HTR-8/SVneo (cell line): ENCODE data around the gene B4GALT6.
A peak's percentile ranks its signal among the peaks of the same experiment; 100 is the strongest.

Experiments
- DNase-seq: peaks from one replicate; pipeline ENCODE4 v3.0.0; 2011; ENCODE audit warnings: low spot score, mixed read lengths; ENCODE audit not compliant: insufficient read length
- FAIRE-seq: peaks from 2 replicates; lab custom pipeline; 2011; peaks lifted over from hg19 to GRCh38; lab: Jason Lieb, UNC

The B4GALT6 gene

DNA sequence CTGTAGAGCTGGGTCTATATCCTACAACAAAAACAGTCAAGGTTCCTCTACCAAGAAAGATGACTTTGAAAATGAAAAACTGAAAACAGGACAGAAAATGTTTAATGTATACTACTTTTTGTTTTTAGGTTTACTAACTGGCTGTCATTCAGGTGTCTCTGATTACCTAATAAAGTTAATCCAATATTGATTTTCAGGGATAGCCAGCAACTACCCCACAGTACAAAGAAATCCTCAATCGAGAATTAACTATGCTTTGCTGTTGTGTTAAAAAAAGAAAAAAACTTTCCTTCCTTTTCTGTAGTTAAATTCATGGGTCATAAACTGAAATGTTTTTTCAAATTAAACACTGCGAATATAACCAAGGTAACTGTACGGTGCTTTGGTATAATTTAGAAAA lies 46.9 kb downstream of the B4GALT6 start:
- no peak for DNase-seq
- no peak for FAIRE-seq

DNA sequence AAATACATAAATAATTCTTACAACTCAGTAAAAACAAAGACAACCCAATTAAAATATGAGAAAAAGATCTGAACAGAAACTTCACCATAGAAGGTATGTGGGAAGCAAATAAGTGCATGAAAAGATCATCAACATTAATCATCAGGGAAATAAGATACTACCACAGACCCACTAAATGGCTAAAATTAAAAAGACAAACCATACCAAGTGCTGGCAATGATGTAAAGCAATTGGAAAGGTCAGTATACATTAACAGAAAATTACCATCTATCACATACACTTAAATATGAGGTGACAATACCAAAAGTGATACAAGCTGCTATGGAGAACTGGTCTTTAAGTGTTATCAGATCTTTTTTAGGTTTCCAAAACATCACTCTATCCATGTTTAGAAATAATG lies 48.0 kb downstream of the B4GALT6 start:
- DNase-seq (no peak), FAIRE-seq (no peak)

DNA sequence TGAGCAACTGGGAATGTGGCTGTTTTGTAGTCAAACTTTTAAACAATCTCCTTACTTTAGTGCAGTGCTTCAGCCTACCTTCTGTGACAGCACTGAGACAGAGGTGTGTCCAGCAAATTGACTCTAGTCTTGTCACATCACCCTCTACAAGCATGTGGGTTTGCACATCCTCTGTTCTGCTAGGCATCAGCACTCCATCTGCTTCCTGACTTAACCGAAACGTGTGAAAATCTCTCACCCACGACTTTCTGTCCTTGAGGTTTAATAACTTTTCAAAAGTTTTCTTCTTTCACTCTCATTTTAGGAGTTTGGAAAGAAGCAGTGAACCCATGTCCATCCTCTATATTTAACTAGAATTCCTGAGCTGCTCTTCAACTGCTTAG lies 50.1 kb downstream of the B4GALT6 start:
- no peak for FAIRE-seq

DNA sequence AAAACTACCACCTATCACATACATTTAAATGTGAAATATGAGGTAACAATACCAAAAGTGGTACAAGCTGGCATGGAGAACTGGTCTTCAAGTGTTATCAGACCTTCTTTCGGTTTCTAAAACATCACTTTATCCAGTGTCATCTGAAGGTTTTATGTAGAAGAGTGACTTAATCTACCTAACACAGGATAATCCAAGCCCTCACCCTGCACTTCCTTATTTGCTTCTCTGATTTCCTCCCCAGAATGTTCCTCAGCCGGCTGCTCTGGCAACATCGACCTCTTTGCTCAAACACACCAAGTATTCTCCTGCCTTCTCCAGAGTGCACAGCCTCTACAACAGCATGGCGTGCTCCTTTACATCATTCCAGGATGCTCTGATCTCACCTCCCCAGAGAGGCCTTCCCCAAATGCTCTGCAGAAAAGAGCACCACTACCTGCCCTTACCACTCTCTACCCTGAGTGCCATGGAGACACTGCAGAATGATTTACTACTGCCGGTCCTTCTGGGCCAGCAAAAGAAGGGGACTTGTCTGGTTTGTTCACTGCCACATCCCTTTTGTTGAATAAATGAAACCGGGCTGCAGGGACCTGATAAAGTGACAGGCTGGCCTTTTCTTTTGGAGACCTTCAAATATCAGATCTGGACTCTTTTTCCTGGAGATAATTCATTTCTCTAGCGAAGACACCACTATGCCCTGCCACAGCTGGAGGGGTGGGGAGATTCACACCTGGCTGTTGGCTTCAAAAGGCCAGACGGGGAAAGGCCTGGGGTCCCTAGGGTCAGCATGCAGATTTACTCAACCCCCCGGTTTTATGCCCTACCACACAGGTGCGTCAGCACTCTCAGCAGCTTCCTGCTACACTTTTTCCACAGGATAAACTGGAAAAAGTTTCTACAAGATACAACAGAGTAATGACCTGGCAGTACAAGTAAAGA lies 50.7 kb downstream of the B4GALT6 start:
- DNase-seq (no peak), FAIRE-seq (no peak)

More for the DNA sequence above, 50.1 kb downstream of the B4GALT6 start:
- DNase-seq = no peak

DNA sequence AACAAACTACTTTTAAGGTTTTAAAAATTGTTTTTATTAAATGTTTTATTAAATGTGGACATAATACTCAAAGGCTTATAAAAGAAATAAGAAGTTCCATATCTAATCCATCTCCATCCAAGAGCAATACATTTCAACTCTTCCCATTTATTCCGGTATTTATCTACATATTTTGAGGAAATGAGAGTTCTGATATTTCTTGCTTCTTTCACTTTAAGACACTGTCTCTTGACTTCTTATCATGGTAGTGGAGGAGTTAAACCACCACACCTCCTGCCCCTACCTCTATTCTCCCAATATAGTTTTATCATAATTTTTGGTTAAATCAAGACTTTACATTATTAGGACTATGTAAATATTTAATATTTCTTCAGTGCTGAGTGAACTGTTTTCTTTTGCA lies 52.0 kb downstream of the B4GALT6 start:
- DNase-seq = no peak
- FAIRE-seq = no peak

DNA sequence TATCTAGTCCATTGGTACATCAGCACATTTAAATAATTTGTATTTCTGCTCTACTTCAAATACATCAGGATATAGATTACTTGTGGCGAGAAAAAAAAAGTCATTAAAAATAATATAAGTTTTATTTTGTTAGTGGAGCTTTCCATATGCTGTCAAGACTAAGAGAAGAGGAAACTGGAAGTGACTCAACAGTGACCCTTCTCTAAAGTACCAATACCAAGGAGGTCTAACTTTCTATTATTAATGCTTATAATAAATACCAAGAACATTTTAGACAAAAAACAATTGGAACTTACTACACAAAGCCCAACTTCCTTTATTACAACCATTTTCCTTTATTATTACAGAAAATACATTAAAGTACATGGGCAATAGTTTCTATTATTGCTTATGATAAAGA lies 52.9 kb downstream of the B4GALT6 start:
- FAIRE-seq (no peak), DNase-seq (no peak)

DNA sequence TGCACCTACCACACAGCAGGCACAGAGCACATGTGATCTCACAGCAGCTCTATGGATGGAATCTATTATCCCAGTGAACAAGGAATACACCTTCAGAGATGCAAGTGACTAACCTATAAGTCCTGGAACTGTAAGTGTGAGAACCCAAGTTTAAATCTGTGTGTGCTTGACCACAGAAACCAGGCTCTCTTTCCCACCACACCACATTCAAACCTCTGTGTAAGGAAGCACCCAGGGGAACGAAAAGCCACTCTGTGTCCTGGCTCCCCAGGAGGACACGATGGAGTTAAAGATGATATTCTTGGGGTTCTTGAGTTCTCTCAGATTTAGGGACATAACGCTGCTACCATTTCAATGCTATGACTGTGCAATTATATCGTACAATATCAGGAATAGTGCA lies 53.8 kb downstream of the B4GALT6 start:
- no peak for FAIRE-seq

DNA sequence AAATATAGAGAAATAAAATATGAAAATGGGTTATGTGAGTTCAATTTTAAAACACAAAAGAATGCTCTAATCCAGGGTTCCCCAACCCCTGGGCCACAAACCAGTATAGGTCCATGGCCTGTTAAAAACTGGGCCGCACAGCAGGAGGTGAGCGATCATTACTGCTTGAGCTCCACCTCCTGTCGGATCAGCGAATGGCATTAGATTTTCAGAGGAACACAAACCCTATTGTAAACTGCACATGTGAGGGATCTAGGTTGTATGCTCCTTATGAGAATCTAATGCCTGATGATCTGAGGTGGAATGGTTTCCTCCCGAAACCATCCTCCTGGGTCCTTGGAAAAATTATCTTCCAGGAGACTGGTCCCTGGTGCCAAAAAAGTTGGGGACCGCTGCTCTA lies 58.0 kb downstream of the B4GALT6 start:
- DNase-seq = no peak
- FAIRE-seq = no peak

More for the DNA sequence above, 53.8 kb downstream of the B4GALT6 start:
- no peak for DNase-seq

DNA sequence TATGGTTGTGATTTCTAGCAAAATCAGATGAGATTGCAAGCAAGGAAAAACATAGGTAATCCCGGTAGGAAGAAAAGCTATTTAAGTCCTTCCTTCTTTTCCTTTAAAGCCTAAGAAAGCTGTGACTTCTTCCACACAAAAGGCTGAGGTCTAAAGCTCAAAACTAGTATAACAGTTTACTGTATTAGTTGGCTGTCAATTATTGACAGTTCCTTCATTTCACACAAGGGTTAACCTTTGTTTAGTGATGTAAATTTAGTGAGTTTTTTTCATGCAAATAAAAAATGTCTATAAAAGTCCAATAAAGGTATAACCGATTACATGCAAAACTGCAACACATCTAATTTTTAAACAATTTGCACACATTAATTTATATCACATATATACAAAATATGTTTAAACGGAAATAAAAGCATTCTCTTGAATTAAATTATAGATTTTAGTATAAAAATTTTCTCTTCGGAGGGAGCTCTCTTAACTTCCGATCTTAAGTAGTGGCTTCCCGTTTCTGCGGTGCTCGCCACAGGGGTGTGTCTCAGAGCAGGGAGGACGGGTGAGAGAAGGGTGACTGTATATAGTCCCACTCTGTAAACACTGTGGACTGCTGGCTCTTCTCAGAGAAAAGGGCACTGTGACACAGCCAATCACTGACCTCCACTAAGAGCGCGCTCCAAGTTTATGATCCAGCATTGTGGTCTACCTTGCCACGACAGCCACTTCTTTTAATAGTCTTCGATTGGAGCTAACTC lies 59.3 kb downstream of the B4GALT6 start:
- no peak for FAIRE-seq
- DNase-seq = no peak

DNA sequence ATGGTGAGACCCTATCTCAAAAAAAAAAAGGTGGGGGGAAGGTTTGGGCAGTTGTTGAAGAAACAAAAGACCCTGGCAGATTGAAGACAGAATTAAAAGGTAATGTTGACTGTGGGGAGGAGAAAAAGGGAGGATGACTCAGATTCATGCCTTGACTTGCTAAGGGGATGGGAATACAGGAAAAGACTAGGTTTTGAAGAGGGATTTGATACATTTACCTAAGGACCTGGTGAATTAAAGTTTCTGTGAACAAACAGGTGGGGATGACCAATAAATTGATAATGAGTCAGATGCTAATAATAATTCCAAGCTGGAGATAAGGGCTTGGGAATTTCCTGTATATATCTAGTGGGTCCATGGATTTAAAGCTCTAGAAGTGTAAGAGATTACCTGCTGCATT lies 65.1 kb downstream of the B4GALT6 start:
- FAIRE-seq (no peak), DNase-seq (no peak)

DNA sequence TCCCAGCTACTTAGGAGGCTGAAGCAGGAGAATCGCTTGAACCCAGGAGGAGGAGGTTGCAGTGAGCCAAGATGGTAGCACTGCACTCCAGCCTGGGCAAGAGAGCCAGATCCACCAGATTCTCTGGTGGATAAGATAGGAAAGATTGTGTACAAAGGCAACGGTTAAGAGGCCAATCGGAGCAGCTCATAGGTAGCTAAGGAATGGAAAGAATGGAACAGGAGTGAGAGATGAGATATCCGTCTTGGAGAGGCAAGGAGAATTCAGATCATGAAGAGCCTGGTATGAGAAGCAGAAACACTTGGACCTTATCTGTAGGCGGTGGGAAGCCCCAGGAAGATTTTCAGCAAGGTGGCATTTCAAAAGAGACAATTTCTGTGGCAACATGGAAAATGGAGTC lies 65.6 kb downstream of the B4GALT6 start:
- no peak for DNase-seq
- no peak for FAIRE-seq

DNA sequence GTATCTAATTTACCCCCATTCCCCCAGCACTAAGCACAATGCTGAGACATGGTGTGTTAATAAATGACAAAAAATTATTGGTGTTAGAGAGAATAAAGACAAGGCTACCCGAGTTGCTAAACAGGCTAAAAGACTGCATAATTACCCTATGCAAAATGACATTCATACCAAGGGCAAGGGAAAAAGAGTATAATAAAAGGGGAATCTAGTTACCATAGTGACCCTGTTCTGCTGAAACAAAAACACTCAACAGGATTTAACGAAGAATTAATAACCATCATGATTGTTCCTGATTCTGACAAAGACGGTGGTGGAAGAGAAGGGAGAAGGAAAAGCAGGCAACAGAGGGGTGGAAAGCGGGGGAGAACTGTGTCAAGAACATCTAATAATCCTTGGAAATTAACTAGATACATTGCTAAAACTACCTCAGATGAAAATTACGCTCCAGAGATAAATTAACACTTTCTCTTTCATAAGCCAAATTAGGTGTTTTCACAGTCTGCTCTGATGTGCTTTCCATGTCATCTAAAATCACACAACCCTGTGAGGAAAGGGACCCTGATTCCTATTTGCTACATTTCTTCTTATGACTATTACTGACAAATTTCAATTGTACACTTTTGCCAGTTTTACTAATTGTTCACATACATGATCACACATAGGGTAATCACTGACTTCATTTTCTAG lies 67.2 kb downstream of the B4GALT6 start:
- FAIRE-seq (no peak), DNase-seq (no peak)

DNA sequence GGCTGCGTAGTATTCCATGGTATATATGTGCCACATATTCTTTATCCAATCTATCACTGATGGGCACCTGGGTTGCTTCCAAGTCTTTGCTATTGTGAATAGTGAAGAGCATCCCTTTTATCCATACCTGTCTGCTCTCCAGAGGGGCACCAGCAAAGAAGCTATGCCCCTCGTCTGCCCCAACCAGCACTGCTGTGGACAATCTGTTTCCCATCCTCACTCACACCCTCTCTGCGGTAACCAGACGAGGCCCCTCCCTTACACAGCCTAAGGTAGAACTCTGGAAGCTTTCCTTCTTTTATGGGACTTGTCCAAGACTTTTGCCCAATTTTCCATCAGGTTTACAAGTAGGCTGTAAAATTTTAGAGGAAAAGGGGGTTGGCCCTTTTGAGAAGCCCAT lies 67.8 kb downstream of the B4GALT6 start:
- no peak for FAIRE-seq
- no peak for DNase-seq

DNA sequence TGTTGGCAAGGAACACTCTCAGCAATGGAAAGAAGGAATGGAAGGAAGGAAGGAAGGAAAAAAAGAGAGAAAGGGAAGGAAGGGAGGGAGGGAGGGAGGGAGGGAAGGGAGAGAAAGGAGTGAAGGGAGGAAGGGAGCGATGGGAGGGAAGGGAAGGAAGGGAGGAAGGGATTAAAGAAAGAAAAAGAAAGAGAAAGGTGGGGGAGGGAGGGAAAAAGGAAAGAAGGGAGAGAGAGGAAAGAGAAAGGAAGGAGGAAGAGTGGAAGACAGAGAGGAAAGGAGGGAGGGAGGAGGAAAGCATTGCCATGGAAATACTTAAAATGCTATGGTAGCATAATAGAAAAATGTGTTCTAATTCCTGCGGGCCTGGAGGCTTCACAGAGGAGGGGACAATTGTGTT lies 70.3 kb downstream of the B4GALT6 start:
- FAIRE-seq = no peak
- no peak for DNase-seq

DNA sequence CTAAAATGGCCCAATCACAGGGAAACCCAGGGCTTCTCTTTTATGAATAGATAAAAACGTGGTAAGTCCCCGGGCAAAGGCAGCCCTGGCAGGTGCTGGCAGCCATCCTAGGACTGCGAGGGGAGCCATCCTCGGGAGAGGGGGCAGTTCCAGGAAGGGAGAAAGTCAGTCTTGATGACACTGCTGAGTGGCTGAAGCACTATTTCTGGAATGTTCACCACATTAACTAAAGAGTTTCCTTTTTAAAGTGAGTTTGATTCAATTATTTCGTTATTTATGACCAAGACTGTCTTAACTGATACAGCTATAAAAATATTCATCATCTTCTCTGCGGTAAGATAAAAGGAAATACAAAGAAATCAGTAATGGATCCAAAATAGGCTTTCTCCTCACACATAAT lies 72.3 kb downstream of the B4GALT6 start:
- DNase-seq (no peak), FAIRE-seq (no peak)

DNA sequence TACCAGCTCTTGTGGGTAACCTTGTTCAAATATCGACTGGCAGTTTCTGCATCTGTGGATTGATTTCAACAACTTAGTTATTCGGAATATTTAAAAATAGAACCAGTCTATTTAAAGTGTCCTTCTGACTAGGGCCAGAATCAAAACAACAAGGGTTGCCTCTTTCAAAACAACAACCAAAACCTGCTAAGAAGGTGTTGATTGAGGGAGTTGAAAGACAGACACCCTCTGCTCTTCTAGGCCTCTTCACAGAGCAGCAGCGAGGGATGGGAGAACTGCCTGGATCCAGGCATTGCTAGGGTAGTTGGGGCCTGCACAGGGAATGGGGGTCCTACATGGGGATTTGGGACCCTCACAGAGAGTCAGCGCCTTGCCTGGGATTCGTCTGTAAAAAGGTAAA lies 72.9 kb downstream of the B4GALT6 start:
- FAIRE-seq (no peak), DNase-seq (no peak)

DNA sequence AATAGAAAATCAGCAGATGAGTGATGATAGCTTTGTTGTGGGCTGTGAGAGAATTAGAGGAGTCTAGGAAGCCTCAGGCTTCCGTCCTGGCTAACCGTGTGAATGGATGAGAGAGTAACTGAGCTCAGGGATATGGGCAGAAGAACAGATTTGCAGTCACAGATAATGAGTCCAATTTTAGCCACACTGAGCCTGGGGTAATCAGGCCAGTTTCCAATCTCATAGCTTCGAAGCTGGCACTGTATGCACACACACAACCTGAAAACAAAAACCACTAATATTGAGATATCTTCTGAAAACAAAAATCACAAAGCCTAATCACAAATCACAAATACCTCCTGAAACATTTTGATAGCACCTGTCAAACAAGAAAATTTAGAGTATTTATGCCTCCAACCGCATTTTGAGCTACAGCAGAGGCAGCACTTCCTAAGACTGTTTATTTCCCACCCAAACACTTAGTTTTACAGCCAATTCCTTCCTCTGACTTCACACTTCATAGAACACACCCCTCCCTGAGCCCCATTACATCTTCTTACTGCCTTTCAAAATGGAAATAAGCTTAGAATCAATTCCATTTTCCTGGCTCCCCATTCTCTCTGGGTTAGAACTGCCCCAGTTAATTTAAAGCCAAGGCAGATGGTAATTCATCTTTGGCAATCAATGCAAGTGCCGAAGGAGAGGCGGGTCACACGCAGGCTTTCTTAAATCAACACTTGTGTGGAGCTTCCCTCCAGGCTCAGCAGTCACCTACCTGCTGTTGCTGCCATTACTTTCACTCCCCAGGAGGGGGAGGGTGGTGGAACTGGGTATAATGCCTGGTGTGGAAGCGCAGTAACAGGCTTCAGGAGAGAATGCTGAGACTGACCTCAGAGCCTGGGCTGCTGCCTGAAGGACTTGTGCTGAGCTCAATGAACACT lies 73.8 kb downstream of the B4GALT6 start:
- peak; percentile 2 for DNase-seq
- no peak for FAIRE-seq

DNA sequence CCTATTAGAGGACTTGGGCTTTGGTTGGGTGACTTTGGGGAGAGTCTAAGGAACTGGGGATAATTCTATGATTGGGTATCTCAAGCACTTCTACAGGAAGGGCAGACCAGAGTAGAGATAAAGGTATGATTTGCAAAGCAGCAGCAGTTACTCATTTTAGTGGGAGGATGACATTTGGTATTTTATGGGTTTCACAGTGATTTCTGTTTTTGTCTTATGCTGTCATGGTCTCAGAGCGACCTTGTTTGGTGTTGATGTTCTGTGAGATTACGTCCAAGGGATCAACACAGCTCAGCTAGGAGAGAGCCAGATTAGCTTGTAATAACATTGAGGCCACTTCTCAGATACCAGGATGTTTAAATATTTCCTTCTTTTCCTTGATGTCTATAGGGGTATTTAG lies 74.5 kb downstream of the B4GALT6 start:
- no peak for DNase-seq
- no peak for FAIRE-seq

DNA sequence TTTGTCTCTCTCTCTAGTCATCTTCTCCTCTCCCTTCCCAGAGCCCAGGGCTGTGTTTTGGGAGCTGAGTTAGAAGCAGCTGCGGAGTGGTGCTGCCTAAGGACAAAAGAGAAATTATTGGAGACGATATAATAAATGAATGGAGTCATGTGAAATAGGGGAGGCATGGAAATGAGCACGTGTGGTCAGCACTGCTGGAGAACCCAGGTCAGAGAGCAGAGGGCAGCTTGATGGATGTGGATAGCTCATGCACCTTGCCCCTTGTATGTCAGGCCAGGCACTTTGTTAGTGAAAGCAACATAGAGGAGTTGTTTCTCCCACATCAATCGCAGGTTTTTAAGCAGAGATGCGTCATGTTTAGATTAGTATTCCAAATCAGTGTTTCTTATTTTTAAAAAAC lies 77.0 kb downstream of the B4GALT6 start:
- no peak for FAIRE-seq
- no peak for DNase-seq

DNA sequence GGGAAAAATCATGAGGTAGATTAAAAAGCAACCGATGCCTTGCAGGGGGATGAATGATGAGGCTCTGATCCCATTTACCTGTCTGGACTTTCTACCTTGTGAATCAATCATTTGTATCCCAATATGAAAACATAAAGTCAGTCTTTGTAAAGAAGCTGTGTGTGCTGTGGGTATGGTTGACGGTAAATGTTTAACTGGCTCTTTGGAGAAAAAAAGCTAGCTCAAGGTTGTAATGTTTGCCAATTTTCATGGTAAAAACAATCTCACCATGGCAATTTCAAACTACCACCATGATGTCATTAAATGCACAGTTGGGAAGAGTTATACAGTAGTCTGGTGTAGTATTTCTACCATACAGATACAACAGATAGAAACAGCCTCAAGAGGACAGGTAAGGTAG lies 78.1 kb downstream of the B4GALT6 start:
- FAIRE-seq (no peak), DNase-seq (no peak)
